ENCODE measurements around the gene BSPRY. TPM values are rescaled to one million over a fixed set of nuclear protein-coding genes. Genes with fewer than 3 reads are reported as not detected.

The BSPRY gene
- total RNA-seq, 1 donor from 2014 or later, result 0.25 TPM

Other genes starting within 250 kb of the BSPRY start
- 3.7 TPM for gene SLC31A2, start 198.5 kb upstream of the BSPRY start, total RNA-seq
- gene FKBP15, start 128.3 kb upstream of the BSPRY start, total RNA-seq, result 8.1 TPM
- gene SLC31A1, start 128.0 kb upstream of the BSPRY start, total RNA-seq, result 7.9 TPM
- 14.5 TPM for gene CDC26, start 74.0 kb upstream of the BSPRY start, total RNA-seq
- 17.0 TPM for gene PRPF4, start 73.9 kb upstream of the BSPRY start, total RNA-seq
- not detected for gene RNF183, start 46.2 kb upstream of the BSPRY start, total RNA-seq
- 2.7 TPM for gene WDR31, start 9.3 kb upstream of the BSPRY start, total RNA-seq
- 5.4 TPM for gene HDHD3, start 27.4 kb downstream of the BSPRY start, total RNA-seq
- 14.3 TPM for gene ALAD, start 51.7 kb downstream of the BSPRY start, total RNA-seq
- 26.8 TPM for gene POLE3, start 61.1 kb downstream of the BSPRY start, total RNA-seq
- 0.25 TPM for gene C9orf43, start 61.2 kb downstream of the BSPRY start, total RNA-seq
- gene RGS3, start 114.2 kb downstream of the BSPRY start, total RNA-seq, result 8.6 TPM

Data from temporal lobe (tissue), 1 donor.